Superior temporal gyrus (tissue), 1 donor: ENCODE data around the gene CDS1.
"Not testable (repeated sequence)": the region's sequence is repeated elsewhere in the genome, so short reads cannot be mapped to it uniquely, and the experiment has no call there.

ENCODE experiments used
- DNase-seq: peaks from one replicate; pipeline ENCODE4 v3.0.0-alpha.2; 2016; ENCODE audit errors: extremely low spot score

Gene CDS1

GRCh38 chr4:84611531-84611930, 28.6 kb downstream of the CDS1 start:
- DNase-seq = no peak

GRCh38 chr4:84614891-84615290, 32.0 kb downstream of the CDS1 start:
- DNase-seq = no peak

GRCh38 chr4:84615355-84615754, 32.4 kb downstream of the CDS1 start:
- no peak for DNase-seq

GRCh38 chr4:84622959-84623358, 40.0 kb downstream of the CDS1 start:
- no peak for DNase-seq

- DNase-seq = no peak
These were observed 40.7 kb downstream of the CDS1 start for GRCh38 chr4:84623661-84624060.

GRCh38 chr4:84626673-84627072, 43.7 kb downstream of the CDS1 start:
- DNase-seq = no peak

- no peak for DNase-seq
These were observed 48.6 kb downstream of the CDS1 start for GRCh38 chr4:84631573-84631972.

GRCh38 chr4:84632092-84632491, 49.2 kb downstream of the CDS1 start:
- DNase-seq = no peak

GRCh38 chr4:84634961-84635360, 52.0 kb downstream of the CDS1 start:
- no peak for DNase-seq

GRCh38 chr4:84638092-84638491, 55.2 kb downstream of the CDS1 start:
- no peak for DNase-seq

- DNase-seq = no peak
These were observed 56.2 kb downstream of the CDS1 start for GRCh38 chr4:84639145-84639544.

- DNase-seq = no peak
These were observed 61.2 kb downstream of the CDS1 start for GRCh38 chr4:84644087-84644486.

- no peak for DNase-seq
These were observed 64.5 kb downstream of the CDS1 start for GRCh38 chr4:84647312-84647884.

- no peak for DNase-seq
These were observed 65.3 kb downstream of the CDS1 start for GRCh38 chr4:84648178-84648577.

GRCh38 chr4:84648863-84649647, 66.1 kb downstream of the CDS1 start:
- no peak for DNase-seq

- DNase-seq = no peak
These were observed 68.6 kb downstream of the CDS1 start for GRCh38 chr4:84651499-84651898.

- DNase-seq = no peak
These were observed 69.6 kb downstream of the CDS1 start for GRCh38 chr4:84652478-84652877.

- no peak for DNase-seq
These were observed 77.7 kb downstream of the CDS1 start for GRCh38 chr4:84660606-84661005.

GRCh38 chr4:84661191-84661939, 78.4 kb downstream of the CDS1 start:
- DNase-seq = no peak

- DNase-seq = not testable (repeated sequence)
These were observed 81.8 kb downstream of the CDS1 start for GRCh38 chr4:84664767-84665166.

- DNase-seq = no peak
These were observed 83.5 kb downstream of the CDS1 start for GRCh38 chr4:84666439-84666838.

GRCh38 chr4:84669201-84669600, 86.3 kb downstream of the CDS1 start:
- DNase-seq = no peak

- DNase-seq = no peak
These were observed 89.2 kb downstream of the CDS1 start for GRCh38 chr4:84672177-84672576.
